Measurements from ENCODE around the gene PDZRN4. TPM values are rescaled to one million over a fixed set of nuclear protein-coding genes. Genes with fewer than 3 reads are reported as not detected.
A peak's percentile ranks its signal among the peaks of the same experiment; 100 is the strongest.

The PDZRN4 gene
- total and polyA plus RNA-seq, 8 donors, result 0.58 to 29.0 (median 2.2) TPM

GRCh38 chr12:41206298-41206697, 18.2 kb downstream of the PDZRN4 start:
- Histone ChIP-seq H3K4me1 (peaks cover 0 to 24% (median 12%) of the 10 kb centered on the region in 4 donors), H3K36me3 (no peaks in the 10 kb centered on the region), H3K9me3 (no peaks in the 10 kb centered on the region), H3K27me3 (no peaks in the 10 kb centered on the region), H3K27ac (peak overlapping the region in 2 of 5 donors; percentile 40 to 62), H3K4me3 (no peak overlapping the region)
- TF ChIP-seq EP300 (IDR thresholded peaks at IDR 0.05) (no peak), CTCF (IDR thresholded peaks at IDR 0.05) (no peak), POLR2A (IDR thresholded peaks at IDR 0.05) (no peak), POLR2AphosphoS5 (IDR thresholded peaks at IDR 0.05) (no peak)
- WGBS, 5 donors, result 79 to 93% (median 91%) methylated on average over 1 of the region's 1 CpG
- intact Hi-C loops (cut with DNase I; ENCODE audit: low total_unique reads), result no loop called here
- no peak for DNase-seq

- Histone ChIP-seq H3K4me1 (peaks cover 0 to 20% (median 9%) of the 10 kb centered on the region in 4 donors), H3K9me3 (no peaks in the 10 kb centered on the region), H3K4me3 (no peak overlapping the region), H3K27me3 (no peaks in the 10 kb centered on the region), H3K27ac (no peak overlapping the region), H3K36me3 (no peaks in the 10 kb centered on the region)
- no peak for DNase-seq
- intact Hi-C loops (cut with DNase I; ENCODE audit: low total_unique reads), result no loop called here
- WGBS, 5 donors, result 75 to 88% (median 86%) methylated on average over 3 of the region's 3 CpGs
- no peak for TF ChIP-seq EP300 (IDR thresholded peaks at IDR 0.05)
Observed at GRCh38 chr12:41211448-41211847, 23.3 kb downstream of the PDZRN4 start.

GRCh38 chr12:41212625-41213024, 24.5 kb downstream of the PDZRN4 start:
- Histone ChIP-seq H3K9me3 (no peaks in the 10 kb centered on the region), H3K27me3 (no peaks in the 10 kb centered on the region), H3K4me1 (peaks cover 0 to 18% (median 8%) of the 10 kb centered on the region in 4 donors), H3K36me3 (no peaks in the 10 kb centered on the region), H3K4me3 (no peak overlapping the region), H3K27ac (peak overlapping the region in 1 of 5 donors; percentile 19)
- WGBS, 5 donors, result 25 to 82% (median 49%) methylated on average over 2 of the region's 2 CpGs
- TF ChIP-seq POLR2AphosphoS5 (IDR thresholded peaks at IDR 0.05) (no peak), EP300 (IDR thresholded peaks at IDR 0.05) (no peak), CTCF (IDR thresholded peaks at IDR 0.05) (no peak), POLR2A (IDR thresholded peaks at IDR 0.05) (no peak)
- intact Hi-C loops (cut with DNase I; ENCODE audit: low total_unique reads), result no loop called here
- DNase-seq, result no peak

GRCh38 chr12:41213107-41213506, 25.0 kb downstream of the PDZRN4 start:
- 68 to 85% (median 78%) methylated on average over 7 of the region's 7 CpGs for WGBS, 5 donors
- DNase-seq, result no peak
- Histone ChIP-seq H3K4me1 (peaks cover 0 to 21% (median 8%) of the 10 kb centered on the region in 4 donors), H3K27ac (peak overlapping the region in 1 of 5 donors; percentile 19), H3K36me3 (no peaks in the 10 kb centered on the region), H3K9me3 (no peaks in the 10 kb centered on the region), H3K27me3 (no peaks in the 10 kb centered on the region), H3K4me3 (no peak overlapping the region)
- TF ChIP-seq CTCF (IDR thresholded peaks at IDR 0.05), result no peak
- no peak for TF ChIP-seq EP300 (IDR thresholded peaks at IDR 0.05)
- TF ChIP-seq POLR2AphosphoS5 (IDR thresholded peaks at IDR 0.05), result no peak
- TF ChIP-seq POLR2A (IDR thresholded peaks at IDR 0.05), result no peak
- intact Hi-C loops (cut with DNase I; ENCODE audit: low total_unique reads), result no loop called here

- no peak for DNase-seq
- H3K27me3 ChIP-seq, result no peaks in the 10 kb centered on the region
- no peaks in the 10 kb centered on the region for H3K9me3 ChIP-seq
- no peak for TF ChIP-seq POLR2A (IDR thresholded peaks at IDR 0.05)
- TF ChIP-seq EP300 (IDR thresholded peaks at IDR 0.05), result no peak
- TF ChIP-seq CTCF (IDR thresholded peaks at IDR 0.05), result no peak
- TF ChIP-seq POLR2AphosphoS5 (IDR thresholded peaks at IDR 0.05), result no peak
- no peaks in the 10 kb centered on the region for H3K36me3 ChIP-seq
- peak overlapping the region in 1 of 5 donors; percentile 19 for H3K27ac ChIP-seq
- intact Hi-C loops (cut with DNase I; ENCODE audit: low total_unique reads), result no loop called here
- peaks cover 0 to 17% (median 5%) of the 10 kb centered on the region in 4 donors for H3K4me1 ChIP-seq
- WGBS, 5 donors, result 71 to 82% (median 77%) methylated on average over 3 of the region's 3 CpGs
- H3K4me3 ChIP-seq, result no peak overlapping the region
Observed at GRCh38 chr12:41213648-41214047, 25.5 kb downstream of the PDZRN4 start.

All from stomach (tissue), 9 donors.